MG63 (cell line): Measurements from ENCODE around the gene MAD1L1. TPM values are rescaled to one million over a fixed set of nuclear protein-coding genes. Genes with fewer than 3 reads are reported as not detected.
"Not testable (repeated sequence)": the region's sequence is repeated elsewhere in the genome, so short reads cannot be mapped to it uniquely, and the experiment has no call there.

ENCODE experiments used
- DNase-seq: peaks from one replicate; pipeline ENCODE4 v3.0.0-alpha.2; 2020
- H3K27me3 ChIP-seq: fragments of 250-450 bp; sonication (Bioruptor Pico); 2 replicates; pipeline ENCODE4 v1.5.1; 2020; ENCODE audit warnings: mild to moderate bottlenecking, moderate library complexity
- H3K36me3 ChIP-seq: fragments of 250-450 bp; sonication (Bioruptor Pico); 2 replicates; pipeline ENCODE4 v1.5.1; 2020; ENCODE audit warnings: mild to moderate bottlenecking, moderate library complexity
- H3K4me3 ChIP-seq: fragments of 250-450 bp; sonication (Bioruptor Pico); 2 replicates; pipeline ENCODE4 v1.5.1; 2020; ENCODE audit warnings: mild to moderate bottlenecking, moderate library complexity
- H3K9me3 ChIP-seq: fragments of 250-450 bp; sonication (Bioruptor Pico); 2 replicates; pipeline ENCODE4 v1.5.1; 2020; ENCODE audit warnings: mild to moderate bottlenecking, moderate library complexity
- total RNA-seq: library from RNA; depleted of rRNA; stranded (reverse); fragments of >200 nt; shearing (Covaris generic); gene quantifications from 2 replicates; pipeline ENCODE4 v1.2.3, GENCODE V29; 2014; ENCODE audit warnings: low replicate concordance; rRNA removed

The MAD1L1 gene
- total RNA-seq: 58.7 and 65.1 TPM in 2 replicates

DNA sequence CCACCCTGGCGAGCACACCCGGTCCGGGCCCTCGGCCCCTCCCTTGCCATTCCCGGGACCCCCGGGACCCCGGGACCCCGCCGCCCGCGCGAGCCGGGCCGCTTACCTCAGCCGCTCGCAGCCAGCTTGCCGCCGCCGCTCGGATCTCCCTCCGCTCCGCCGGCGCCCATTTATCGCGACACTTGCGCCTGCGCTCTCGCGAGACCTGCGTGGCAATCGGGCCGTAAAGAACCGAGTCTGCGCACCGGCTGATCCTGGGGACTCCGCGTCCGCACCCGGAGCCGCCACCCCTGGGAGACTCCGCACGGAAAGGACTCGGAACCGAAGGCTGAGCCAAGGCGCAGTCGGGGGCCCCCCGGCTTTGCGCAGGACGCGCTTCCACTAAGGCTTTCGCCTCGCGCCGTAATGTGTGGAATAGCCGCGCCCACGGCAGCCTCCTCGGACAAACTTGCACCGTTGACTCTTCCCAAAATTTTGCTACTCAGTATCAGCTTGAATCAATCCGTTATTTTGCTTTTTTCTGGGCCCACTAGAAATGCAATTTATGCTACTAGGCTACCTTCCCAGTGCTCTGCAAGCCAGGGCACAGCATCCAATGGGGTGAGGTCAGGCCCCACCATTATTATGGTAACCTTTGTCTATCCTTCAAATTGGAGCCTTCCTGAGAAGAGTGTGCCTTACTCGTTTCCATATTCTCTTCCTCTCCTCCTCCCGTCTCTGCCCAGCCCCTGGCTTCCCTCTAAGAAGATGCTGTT is at the start of gene MAD1L1:
Gene MAD1L1 (minus strand): TSS at position 180 of the 755 bp plus-strand sequence. CDS start 2,812 bp downstream, outside the sequence.
- no peaks in the 10 kb centered on the region for H3K27me3 ChIP-seq
- peak; percentile 88 for DNase-seq
- H3K36me3 ChIP-seq: peaks cover 42% of the 10 kb centered on the region
- H3K4me3 ChIP-seq: peak within 1 kb of the TSS; percentile 90
- H3K9me3 ChIP-seq: no peaks in the 10 kb centered on the region

DNA sequence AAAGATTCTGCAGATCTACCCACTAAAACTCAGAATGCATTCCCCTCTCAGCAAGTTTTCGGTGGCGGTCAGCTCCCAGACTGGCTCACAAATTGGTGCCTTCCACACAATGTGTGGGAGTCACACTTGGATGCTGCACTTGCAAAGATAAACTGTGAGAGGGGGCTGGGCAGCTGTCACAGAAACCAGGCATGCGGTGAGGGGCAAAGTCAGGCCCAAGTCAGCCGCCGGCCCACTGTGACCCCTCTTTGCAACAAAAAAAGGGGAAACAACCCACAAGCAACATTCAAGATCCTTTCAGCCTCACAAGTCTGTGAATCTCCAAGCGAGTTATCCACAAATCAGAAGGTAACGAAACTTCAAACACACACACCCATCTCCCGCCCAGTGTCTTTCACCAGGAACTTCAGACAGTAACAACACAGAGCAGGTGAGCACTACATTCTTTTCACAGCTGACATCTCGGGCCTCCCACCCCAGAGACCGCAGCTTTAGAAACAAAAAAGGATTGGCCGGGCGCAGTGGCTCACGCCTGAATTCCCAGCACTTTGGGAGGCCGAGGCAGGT is 49.5 kb upstream of the MAD1L1 start:
- H3K4me3 ChIP-seq: no peak overlapping the region
- DNase-seq: no peak
- no peaks in the 10 kb centered on the region for H3K27me3 ChIP-seq
- no peaks in the 10 kb centered on the region for H3K9me3 ChIP-seq
- no peaks in the 10 kb centered on the region for H3K36me3 ChIP-seq

DNA sequence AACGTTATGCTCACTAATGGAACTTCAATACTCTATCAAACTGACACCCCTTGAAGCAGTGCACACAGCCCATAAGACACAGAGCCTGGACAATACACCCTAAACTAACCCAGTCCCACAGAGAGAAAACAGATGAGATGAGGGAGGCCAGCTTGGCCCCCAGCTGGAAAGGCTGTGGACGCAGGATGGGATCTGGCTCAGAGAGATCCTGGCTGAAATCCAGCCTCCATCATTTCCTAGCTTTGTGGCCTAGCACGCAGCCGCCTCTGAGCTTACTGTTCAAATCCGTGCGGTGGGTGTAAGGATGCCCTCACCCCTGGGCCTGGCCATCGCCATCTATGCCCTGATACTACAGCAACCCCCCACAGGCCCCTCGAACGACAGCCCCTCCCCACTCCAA is 48.8 kb upstream of the MAD1L1 start:
- no peaks in the 10 kb centered on the region for H3K9me3 ChIP-seq
- H3K4me3 ChIP-seq: no peak overlapping the region
- no peaks in the 10 kb centered on the region for H3K27me3 ChIP-seq
- no peaks in the 10 kb centered on the region for H3K36me3 ChIP-seq
- DNase-seq: no peak

DNA sequence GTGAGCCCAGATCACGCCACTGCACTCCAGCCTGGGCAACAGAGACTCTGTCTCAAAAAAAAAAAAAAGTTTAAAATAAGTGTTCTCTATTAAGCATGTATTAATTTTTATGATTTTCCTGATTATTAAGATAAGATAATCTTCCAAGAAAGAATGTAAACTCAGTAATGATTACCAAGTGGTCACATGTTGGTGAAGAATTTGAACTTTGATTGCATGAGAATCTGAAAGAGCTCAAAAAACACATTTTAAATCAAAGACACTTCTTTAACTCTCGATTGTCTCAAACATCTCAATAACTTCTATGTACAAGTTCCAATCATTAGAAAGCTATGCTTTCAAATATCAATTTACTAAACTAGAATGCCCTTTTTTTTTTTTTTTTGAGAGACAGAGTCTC is 47.7 kb upstream of the MAD1L1 start:
- Histone ChIP-seq H3K36me3 (no peaks in the 10 kb centered on the region), H3K4me3 (no peak overlapping the region), H3K27me3 (no peaks in the 10 kb centered on the region), H3K9me3 (no peaks in the 10 kb centered on the region)
- no peak for DNase-seq

DNA sequence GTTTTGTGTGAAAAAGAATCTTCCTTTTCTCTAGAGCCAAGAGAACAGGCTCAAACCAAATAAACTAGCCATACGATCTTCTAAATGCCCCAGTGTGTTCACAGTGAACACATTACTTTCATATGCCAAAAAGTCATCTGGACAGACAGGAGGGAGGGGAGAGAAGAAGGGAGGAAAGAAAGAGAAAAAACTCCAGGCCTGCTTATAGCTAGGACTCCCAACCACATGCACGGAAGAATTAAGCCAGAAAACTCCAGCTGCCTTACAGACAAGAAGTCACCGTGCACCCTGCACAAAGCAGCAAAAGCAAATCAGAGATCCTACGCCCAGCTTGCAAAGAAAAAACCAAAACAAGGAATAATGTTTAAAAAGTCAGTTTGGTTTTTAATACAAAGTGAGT is 47.2 kb upstream of the MAD1L1 start:
- no peaks in the 10 kb centered on the region for H3K9me3 ChIP-seq
- H3K27me3 ChIP-seq: no peaks in the 10 kb centered on the region
- no peak overlapping the region for H3K4me3 ChIP-seq
- H3K36me3 ChIP-seq: no peaks in the 10 kb centered on the region
- DNase-seq: no peak

DNA sequence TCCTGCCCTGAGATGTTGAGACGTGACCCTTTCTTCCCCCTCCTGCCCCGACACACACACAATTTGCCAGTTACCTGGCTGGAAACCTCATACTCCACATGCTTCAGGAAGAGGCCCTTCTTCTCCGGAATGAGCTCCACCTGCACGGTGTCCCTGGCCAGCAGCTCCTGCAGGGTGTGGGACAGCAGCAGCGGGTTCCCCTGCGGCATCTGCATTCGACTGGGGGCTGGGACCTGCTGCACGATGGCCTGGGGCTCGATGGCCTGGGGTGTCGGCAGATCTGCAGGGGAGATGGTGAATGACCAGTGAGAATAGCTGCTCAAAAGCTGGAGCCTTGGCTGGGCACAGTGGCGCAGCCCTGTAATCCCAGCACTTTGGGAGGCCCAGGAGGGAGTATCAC is 45.3 kb upstream of the MAD1L1 start:
- DNase-seq: no peak
- Histone ChIP-seq H3K9me3 (no peaks in the 10 kb centered on the region), H3K27me3 (no peaks in the 10 kb centered on the region), H3K4me3 (no peak overlapping the region), H3K36me3 (no peaks in the 10 kb centered on the region)

DNA sequence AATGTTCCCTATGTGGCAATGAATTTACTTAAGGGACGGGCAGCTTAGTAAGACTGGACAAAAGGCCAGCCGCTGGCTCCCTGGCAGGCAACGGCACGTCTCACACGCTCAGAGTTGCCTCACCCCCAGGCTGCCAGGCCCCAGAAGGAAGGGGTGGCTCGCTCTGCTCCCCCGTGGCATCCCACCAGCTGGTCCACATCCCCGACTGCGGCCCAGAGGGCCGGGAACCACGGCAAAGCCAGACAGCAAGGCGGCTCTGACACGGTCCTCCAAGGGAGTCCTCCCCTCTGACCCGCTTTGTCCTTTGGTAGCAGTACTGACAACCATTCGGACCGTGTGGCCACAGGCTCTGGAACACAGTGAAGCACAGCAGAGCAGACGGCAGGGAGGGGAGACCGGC is 43.4 kb upstream of the MAD1L1 start:
- no peak overlapping the region for H3K4me3 ChIP-seq

DNA sequence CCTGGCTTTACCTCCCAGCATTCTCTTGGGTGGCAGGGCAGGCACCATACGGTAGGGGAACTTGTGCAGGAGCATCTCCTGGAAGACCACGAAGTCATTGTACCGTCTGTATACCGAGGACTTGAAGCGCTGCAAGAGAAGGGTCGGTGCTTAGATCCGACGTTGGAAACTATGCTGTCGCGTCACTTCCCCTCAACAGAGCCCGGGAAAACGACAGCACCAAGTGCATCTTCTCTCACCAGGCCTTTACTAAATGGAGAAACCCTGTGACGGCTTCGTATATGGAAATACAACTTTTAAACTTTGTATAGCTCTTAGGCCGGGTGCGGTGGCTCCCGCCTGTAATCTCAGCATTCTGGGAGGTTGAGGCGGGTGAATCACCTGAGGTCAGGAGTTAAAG is 42.4 kb upstream of the MAD1L1 start:
- H3K9me3 ChIP-seq: no peaks in the 10 kb centered on the region
- H3K4me3 ChIP-seq: no peak overlapping the region
- DNase-seq: no peak
- H3K36me3 ChIP-seq: no peaks in the 10 kb centered on the region
- no peaks in the 10 kb centered on the region for H3K27me3 ChIP-seq

More for the DNA sequence above, 43.4 kb upstream of the MAD1L1 start:
- no peak for DNase-seq
- H3K27me3 ChIP-seq: no peaks in the 10 kb centered on the region
- no peaks in the 10 kb centered on the region for H3K36me3 ChIP-seq
- H3K9me3 ChIP-seq: no peaks in the 10 kb centered on the region

DNA sequence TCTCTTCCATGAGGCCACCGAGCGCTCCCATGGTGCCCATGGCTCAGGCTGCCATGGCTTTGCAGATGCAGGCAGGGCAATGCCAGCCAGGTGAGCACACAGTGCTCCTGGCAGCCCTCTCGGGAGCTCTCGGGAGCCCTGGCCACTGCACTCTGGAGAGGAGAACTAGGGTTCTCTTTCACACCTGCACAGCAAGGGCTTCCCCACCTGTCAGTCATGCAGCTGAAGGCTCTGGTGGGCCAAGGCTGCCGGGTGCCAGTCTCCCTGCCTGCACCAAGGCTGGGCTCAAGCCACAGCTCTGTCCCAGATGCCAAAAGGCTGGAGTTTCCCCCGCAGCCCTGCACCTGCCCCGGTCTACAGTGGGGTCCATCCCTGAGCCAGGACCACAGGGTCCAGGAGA is 41.9 kb upstream of the MAD1L1 start:
- Histone ChIP-seq H3K36me3 (no peaks in the 10 kb centered on the region), H3K4me3 (no peak overlapping the region), H3K27me3 (no peaks in the 10 kb centered on the region), H3K9me3 (no peaks in the 10 kb centered on the region)
- no peak for DNase-seq

DNA sequence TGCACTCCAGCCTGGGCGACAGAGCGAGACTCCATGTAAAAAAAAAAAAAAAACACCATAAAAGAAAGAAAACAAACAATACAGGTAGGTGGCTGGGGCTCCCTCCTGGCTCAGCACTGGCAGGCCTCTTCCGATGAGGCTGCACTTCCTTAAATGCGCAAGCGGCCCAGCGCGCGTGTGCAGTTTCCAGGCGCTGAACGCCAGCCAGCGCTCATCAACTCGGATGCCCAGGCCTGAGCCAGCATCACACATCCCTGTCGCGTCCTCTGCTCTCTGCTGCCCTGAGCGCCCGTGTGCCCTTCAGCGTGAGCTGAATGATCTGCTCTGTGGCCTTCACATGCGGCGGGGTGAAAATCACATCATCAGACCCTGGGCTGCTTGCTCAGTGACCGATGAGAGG is 41.1 kb upstream of the MAD1L1 start:
- H3K27me3 ChIP-seq: no peaks in the 10 kb centered on the region
- no peak overlapping the region for H3K4me3 ChIP-seq
- DNase-seq: no peak
- no peaks in the 10 kb centered on the region for H3K36me3 ChIP-seq
- H3K9me3 ChIP-seq: no peaks in the 10 kb centered on the region

DNA sequence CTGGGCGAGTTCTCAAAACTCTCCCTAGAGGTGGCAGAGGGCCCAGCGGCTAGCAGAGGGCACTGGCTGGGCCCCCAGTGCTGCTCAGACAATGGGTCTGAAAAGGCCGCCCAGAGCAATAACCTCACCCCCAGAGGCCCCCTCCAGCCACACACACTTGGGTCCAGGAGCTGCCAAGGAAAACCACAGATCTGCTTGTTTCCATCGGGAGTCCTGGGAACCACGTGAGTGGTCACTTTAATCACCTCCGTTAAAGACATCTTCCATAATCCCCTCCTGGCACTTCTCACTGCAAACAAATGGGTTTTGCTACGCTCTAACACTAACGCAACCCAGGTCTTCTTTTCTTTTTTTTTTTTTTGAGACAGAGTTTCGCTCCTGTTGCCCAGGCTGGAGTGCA is 39.3 kb upstream of the MAD1L1 start:
- no peak overlapping the region for H3K4me3 ChIP-seq
- H3K36me3 ChIP-seq: no peaks in the 10 kb centered on the region
- H3K9me3 ChIP-seq: no peaks in the 10 kb centered on the region
- H3K27me3 ChIP-seq: no peaks in the 10 kb centered on the region
- no peak for DNase-seq

DNA sequence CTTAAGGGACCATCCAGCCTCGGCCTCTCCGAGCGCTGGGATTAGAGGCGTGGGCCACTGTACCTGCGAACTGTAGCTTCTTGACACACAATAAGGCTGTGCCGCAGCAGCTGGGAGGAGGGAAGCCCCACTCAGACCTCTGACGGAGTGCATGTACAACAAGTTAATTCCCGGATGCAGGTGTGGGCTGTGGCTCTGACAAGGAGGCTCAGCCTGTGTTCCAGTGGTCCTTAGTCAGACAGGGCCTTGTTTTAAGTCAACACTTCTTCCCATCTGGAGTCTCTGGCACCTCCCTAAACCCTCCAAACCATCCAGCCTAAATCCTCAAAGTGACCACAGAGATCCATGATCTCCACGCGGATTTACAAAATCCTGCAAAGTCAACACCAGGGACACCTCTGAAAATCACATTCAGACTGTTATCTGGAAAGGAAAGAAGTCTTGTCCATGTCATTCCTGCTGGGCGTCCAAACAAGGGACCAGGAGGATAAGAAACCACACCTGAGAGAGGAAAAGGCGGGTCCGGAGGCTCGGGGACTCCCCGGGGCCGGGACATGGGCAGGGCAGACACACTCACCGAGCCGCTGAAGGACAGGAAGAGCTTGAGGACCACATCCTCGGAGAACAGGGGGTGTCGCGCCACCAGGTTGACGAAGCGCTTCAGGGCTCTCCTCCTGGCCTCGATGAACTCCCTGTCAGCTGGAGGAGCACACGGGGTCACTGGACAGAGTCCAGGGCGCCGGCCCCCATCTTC is 38.7 kb upstream of the MAD1L1 start:
- H3K9me3 ChIP-seq: no peaks in the 10 kb centered on the region
- H3K4me3 ChIP-seq: no peak overlapping the region
- no peaks in the 10 kb centered on the region for H3K27me3 ChIP-seq
- no peak for DNase-seq
- no peaks in the 10 kb centered on the region for H3K36me3 ChIP-seq

DNA sequence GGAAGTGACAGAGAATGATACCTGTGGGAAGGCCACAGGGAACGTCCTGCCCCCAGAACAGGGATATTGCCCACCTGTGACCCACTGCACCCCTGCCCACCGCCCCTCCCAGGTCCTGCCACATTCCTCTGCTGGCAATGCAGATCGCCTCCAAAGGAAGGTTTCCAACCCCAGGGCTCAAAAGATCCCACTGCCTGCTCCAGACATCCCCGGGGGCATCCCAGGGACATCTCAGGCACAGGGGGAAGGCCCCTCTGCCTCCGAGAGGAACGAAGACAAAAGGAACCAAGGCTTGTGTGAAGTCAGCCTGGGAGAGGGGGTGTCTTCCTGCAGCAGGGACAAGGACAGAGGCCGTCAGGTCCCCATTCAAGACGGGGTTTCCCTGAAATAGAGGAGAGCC is 37.8 kb upstream of the MAD1L1 start:
- H3K36me3 ChIP-seq: no peaks in the 10 kb centered on the region
- DNase-seq: no peak
- no peaks in the 10 kb centered on the region for H3K27me3 ChIP-seq
- no peaks in the 10 kb centered on the region for H3K9me3 ChIP-seq
- H3K4me3 ChIP-seq: no peak overlapping the region

DNA sequence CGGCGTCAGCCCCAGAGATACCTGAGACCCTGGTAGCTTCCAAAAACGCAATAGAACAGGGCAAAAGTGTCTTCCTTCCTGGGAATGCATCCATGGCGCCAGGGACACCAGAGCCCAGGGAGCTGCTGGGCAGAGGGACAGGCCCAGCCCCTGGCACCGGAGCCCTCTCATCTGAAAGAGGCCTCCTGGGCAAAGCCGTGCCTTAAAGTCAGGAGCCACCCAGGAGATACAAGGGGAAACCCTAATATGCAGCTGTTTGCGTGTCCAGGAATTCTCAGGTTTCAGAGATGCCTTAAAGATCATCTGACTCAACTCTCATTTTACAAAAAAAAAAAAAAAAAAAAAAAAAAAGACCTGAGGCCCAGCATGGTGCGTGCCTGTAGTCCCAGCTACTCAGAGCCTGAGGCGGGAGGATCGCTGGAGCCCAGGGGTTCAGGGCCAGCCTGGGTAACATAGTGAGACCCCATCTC is 37.3 kb upstream of the MAD1L1 start:
- Histone ChIP-seq H3K36me3 (no peaks in the 10 kb centered on the region), H3K9me3 (no peaks in the 10 kb centered on the region), H3K4me3 (no peak overlapping the region), H3K27me3 (no peaks in the 10 kb centered on the region)
- no peak for DNase-seq

DNA sequence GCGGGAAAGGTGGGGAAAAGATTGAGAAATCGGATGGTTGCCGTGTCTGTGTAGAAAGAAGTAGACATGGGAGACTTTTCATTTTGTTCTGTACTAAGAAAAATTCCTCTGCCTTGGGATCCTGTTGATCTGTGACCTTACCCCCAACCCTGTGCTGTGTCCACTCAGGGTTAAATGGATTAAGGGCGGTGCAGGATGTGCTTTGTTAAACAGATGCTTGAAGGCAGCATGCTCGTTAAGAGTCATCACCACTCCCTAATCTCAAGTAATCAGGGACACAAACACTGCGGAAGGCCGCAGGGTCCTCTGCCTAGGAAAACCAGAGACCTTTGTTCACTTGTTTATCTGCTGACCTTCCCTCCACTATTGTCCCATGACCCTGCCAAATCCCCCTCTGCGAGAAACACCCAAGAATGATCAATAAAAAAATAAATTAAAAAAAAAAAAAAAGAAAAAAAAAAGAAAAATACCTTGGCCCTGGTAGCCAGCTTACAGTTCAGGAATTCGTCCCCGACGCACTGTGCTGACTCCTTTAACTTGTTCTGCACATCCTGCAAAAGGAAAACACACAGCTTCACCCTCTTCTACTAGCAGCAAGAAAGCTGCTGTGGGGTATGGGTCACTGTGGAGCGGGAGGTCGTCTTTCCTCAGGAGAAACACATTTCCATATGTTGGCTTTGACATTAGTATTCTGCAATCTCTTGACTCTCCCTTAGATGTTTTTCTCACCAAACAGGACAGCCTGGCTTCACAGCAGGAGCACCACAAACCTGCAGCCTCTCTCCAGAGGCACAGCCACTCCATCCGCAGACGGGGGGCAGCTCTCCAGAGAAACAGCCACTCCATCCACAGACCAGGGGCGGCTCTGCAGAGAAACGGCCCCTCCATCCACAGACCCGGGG is 36.6 kb upstream of the MAD1L1 start:
- not testable (repeated sequence) for DNase-seq, H3K27me3 ChIP-seq, H3K36me3 ChIP-seq, H3K9me3 ChIP-seq, H3K4me3 ChIP-seq

DNA sequence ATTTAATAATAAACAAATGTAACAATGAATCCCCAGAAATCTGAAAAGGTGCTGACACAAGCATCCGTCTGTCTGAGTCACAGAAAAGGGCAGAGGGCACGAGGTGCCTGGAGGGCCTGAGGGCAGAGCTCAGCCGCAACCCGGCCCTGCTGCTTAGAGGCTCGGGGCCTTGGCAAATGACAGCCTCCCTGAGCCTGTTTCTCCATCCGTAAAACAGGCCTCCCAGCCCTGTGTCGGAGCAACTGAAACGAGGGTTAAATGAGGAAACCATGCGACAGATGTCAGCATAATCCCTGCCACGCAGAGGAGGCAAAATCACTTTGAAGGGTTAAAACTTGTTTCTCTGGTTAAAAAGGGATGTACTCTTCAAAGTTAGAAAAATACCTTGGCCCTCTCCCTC is 34.2 kb upstream of the MAD1L1 start:
- no peak overlapping the region for H3K4me3 ChIP-seq
- DNase-seq: peak; percentile 61
- no peaks in the 10 kb centered on the region; the same call in 1 of the 2 replicates for H3K36me3 ChIP-seq
- H3K27me3 ChIP-seq: no peaks in the 10 kb centered on the region
- H3K9me3 ChIP-seq: no peaks in the 10 kb centered on the region

DNA sequence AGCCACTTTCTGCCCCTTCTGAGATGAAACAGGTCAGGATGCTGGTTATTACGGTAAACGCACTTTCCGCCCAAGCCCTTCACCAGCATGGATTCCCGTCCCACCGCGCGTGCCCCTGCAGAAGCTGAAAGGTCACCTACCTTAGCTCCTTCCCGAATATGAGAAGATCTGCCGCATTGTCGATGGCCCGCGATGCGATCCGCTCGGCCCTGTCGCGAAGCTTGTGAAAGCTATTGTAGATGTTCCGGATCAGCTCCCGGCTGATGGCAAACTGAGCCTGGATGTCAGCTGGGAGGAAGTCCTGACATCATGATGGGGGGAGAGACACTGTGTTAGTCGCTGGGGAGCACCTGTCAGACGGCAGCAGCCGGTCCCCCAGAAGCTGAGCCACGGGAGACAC is 31.4 kb upstream of the MAD1L1 start:
- DNase-seq: no peak
- H3K27me3 ChIP-seq: no peaks in the 10 kb centered on the region

More for the DNA sequence above, 31.4 kb upstream of the MAD1L1 start:
- Histone ChIP-seq H3K9me3 (no peaks in the 10 kb centered on the region), H3K4me3 (no peak overlapping the region), H3K36me3 (no peaks in the 10 kb centered on the region; the same call in 1 of the 2 replicates)
